GM21447 (cell line): ENCODE results near the gene RALGAPB.
A peak's percentile ranks its signal among the peaks of the same experiment; 100 is the strongest.
"Not testable (repeated sequence)": the region's sequence is repeated elsewhere in the genome, so short reads cannot be mapped to it uniquely, and the experiment has no call there.

Source experiments
- ATAC-seq: cut with Tn5 transposase; IDR thresholded peaks from one replicate; pipeline ENCODE4 v1.9.1; 2021; ENCODE audit not compliant: unreplicated experiment

The RALGAPB gene

DNA sequence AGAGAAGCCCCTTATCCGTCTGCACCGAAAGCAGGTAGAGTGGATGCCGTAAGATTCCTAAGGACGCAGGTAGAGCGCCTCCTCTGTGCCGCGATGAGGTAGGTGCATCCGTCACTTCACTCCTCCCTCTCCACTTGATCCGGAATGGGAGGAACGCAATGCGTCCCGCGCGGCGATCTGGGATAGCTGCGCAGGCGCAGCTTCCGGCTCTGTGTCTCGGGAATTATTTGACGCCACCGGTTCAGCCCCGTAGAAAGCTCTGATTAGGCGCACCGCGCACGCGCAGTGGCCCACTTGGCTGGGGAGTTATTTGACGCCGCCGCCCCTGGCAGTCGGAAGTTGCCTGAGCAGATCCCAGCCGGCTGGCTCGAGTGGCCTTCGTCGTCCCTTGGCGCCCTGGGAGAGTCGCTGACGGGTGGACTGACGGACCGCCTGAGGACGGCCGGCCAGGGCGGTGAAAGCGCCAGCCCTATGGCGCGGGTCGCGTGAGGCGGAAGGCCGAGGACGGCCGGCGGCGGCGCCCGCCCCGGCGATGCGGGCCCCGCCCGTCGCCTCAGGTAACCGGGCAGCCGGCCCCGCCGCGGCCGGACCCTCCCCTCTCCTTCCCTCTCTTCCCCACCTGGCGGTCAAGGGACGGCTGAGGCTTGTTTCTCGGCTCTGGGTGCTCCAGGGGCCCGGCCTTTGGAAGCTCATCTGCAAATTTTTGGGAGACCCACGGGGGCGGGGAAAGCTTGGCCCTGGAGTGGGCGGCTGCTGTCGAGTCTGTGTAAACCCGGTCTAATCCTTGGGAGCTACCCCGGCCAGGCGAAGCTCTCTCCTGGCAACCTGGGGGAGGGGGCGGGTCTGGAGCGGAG, at the start of gene RALGAPB:
Gene RALGAPB, plus strand, starts transcription at position 331 of the 854 bp plus-strand sequence. CDS start 15,590 bp downstream, outside the sequence.
- ATAC-seq: peak; percentile 87

DNA sequence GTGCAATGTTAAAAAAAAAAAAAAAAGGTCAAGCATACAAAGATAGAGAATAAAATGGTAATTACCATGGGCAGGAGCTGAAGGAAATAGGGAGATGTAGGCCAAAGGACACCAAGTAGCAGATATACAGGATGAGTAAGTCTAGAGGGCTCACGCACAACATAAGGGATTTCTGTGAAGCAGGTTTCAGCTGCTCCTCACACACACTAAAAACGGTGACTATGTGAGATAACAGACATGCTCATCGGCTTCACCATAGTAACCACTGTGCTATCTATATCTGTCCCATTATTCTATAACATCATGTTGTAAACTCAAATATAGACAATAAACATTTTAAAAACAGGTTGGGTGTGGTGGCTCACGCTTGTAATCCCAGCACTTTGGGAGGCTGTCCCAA, 49.1 kb upstream of the RALGAPB start:
- ATAC-seq: no peak

DNA sequence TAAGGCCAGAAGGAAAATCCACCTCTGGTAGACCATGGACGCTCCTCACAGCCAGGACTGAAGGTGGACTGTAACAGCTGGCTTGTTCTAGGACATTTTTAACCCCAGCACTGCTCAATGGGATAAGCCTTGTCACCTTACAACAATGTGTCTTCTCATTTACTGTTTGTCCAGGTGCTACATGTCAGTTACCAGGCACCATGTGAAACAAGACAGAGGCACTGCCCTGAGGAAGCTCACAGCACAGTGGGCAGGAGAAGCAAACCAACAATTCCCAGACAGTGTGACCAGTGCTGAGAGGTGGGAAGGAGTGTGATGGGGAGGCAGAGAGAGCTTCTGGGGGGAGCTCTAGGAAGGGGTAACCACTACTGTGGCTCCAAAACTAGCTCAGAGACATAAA, 48.2 kb upstream of the RALGAPB start:
- no peak for ATAC-seq

DNA sequence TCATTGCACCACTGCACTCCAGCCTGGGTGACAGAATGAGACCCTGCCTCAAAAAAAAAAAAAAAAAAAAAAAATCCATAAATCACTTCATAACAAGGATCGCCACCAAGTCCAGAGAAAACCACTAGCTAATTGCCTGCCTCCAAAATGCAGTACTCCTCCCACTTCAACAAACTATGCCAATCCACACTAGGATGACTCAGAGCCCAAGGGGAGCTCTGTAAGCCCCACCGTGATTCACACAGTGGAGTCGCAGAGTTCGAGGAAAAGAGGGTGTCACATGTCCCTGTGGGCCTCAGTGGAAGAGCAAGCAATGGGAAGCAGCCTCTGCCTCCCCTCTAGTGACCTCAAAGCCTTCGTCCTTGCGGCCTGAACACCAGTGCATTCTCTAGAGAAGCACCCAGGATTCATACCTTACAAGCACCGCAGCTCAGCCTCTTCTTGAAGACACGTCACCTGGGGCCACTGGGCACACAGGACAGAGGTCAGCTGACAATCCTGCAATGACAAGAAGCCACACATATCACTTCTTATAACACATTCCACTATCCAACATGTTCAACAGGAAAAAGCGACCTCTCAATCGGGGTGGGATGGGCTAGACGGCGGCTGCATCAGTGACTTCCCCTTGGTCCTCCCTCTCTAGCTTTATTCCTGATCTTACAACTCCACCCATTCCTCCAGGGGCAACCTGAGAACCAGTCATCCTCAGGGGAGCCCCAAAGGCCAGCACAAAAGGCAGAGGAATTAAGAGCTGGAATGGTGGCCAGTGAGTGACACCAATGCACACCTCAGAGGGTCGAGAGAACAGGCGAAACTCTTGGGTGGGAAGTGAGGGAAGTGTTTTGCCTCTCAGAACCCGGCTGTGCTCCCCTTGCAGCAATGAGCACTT, 46.4 kb upstream of the RALGAPB start:
- no peak for ATAC-seq

DNA sequence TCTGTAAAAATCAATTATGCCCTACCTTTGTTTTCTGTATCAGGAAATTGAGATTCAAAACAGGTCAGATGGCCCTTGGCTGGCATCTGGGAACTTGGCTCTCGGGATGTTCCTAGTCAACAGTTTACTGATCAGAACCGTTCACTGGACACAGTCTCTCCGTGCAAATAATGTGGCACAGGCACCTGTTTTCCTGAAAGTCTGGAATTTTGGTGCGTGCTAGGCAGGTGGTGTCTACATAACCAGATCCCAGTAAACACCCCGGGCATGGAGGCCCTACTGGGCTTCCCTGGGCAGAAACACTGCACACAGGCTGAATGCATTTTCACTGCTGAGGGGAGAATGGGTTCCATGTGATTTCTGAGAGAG, 45.0 kb upstream of the RALGAPB start:
- ATAC-seq: no peak

DNA sequence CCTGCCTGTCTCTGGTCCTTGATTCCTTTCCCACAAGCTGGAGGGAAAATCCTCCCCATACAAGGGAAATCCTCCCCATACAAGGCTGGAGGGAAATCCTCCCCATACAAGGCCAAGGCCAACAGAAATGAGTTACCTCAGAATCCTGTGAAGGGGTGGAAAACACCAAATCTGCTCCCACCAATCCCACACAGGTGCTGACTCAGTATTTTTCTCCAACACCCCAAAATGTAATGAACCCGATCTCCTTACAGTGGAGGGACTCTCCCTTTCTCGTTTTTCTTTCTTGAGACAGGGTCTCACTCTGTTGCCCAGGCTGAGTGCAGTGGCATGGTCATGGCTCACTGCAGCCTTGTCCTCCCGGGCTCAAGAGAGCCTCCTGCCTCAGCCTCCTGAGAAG, 43.8 kb upstream of the RALGAPB start:
- no peak for ATAC-seq

DNA sequence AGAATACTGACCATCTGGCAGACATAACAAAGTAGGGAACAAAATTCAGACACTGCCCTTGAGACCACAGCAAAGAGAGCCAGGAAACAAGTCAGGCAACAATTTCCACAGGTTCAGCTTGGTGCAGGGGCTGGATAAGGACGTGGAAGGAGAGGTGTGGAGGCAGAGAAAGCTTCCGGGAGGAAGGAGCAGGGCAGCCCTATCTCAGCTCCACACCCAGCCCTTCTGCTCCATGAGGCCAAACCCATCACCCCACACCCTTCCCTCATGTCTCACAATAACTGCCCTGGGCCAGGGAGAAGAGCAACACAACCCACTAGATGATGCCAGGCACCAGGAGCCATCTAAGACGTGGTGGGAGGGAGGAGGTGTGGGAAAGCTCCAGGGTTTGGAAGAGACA, 43.3 kb upstream of the RALGAPB start:
- ATAC-seq: no peak

DNA sequence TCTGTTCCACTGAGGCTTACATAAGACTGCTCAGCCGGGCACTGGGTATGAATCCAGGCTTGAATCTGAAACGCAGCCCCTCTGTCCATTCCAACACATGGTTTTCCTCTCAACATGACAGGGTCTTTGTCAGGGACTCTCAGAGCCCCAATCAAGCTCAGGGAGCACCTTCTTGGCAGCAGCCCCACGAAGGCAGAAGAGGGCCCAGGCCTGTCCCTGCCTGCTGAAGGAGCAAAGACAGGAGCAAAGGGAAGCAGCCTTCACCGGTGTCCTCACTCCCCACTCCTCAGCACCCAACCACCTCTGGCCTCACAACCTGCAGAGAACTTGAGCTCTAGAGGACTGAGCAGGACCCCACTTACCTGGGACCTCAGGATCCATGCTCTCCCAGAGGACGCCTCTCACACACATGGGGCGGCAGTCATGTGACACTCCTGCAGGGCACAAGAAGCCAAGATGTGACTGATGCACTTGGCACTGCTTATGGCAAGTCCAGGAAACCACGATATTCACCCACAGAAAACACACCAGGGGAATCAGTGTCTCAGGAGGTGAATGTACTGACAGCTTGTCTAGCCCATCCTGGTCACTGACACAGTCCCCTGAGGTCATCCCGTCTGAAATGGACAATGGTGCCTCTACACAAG, 41.8 kb upstream of the RALGAPB start:
- ATAC-seq: no peak

DNA sequence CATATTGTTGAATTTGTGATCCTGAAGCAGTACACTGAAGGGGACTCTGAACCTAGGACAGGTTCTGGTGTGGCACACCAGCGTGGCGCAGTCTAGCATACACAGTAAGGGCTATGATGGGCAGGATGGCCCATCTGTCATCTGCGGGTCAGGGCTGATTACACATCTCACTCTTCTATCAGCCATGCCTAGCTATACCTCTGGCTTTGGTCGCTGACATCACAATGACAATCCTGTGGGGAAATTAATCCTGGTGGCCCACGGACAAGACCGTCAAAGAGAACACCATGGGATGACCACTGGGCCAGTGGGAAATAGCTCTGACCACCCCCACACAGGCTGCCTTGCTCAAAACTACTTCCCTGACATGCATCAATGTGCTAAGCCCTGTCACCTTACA, 40.4 kb upstream of the RALGAPB start:
- ATAC-seq: no peak

DNA sequence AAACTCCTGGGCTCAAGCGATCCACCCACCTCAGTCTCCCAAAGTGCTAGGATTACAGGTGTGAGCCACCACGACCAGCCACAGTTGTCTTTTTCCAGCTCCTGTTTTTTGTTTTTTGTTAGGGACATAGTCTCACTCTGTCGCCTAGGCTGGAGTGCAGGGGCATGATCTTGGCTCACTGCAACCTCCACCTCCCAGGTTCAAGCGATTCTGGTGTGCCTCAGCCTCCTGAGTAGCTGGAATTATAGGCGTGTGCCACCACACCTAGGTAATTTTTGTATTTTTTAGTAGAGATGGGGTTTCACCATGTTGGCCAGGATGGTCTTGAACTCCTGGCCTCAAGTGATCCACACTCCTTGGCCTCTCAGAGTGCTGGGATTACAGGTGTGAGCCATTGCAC, 39.8 kb upstream of the RALGAPB start:
- ATAC-seq: not testable (repeated sequence)

DNA sequence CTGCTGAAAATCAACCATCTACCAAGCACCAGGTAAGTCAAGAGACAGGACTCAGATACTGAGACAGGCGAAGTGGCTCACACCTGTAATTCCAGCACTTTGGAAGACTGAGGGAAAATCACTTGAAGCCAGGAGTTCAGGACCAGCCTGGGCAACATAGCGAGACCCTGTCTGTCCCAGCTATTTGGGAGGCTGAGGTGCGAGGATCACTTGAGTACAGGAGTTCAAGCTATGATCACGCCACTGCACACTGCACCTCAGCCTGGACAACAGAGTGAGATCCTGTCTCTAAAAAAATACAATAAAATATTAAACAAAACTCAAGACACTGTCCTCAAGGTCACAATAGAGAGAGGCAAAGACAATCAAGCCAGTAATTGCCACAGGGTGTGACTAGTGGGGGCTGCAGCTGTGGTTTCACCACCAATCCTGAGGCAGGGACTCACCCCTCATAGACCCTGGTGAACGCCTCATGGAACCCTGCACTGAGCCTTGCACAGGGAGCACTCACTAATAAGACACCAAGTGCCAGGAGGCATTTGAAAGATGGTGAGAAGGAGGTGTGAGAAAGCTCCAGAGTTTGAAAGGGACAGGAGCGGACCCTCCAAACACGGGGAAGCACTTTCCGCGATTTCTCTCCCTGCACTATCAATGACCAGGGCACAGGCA, 39.2 kb upstream of the RALGAPB start:
- ATAC-seq: no peak

DNA sequence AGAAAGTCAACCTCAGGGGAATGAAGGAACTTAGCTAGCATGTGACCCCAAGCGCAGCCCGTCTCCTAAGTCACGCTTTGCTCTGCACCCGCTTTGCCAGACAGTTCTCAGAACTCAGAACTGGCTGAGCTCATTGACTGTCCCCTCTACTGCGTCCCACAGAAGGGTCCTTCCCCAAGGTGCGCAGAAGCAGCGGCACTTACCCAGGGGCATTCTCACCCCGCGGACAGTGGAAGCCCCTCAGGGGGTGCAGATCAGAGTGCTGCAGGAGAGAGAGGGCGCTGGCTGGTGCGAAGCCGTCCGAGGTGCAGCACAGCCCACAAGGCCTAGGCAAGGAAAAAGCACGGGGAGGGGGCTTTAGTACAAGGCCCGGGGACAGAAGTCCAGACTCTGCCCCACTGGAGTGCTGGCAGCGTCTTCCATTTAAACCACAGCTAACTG, 38.3 kb upstream of the RALGAPB start:
- no peak for ATAC-seq

DNA sequence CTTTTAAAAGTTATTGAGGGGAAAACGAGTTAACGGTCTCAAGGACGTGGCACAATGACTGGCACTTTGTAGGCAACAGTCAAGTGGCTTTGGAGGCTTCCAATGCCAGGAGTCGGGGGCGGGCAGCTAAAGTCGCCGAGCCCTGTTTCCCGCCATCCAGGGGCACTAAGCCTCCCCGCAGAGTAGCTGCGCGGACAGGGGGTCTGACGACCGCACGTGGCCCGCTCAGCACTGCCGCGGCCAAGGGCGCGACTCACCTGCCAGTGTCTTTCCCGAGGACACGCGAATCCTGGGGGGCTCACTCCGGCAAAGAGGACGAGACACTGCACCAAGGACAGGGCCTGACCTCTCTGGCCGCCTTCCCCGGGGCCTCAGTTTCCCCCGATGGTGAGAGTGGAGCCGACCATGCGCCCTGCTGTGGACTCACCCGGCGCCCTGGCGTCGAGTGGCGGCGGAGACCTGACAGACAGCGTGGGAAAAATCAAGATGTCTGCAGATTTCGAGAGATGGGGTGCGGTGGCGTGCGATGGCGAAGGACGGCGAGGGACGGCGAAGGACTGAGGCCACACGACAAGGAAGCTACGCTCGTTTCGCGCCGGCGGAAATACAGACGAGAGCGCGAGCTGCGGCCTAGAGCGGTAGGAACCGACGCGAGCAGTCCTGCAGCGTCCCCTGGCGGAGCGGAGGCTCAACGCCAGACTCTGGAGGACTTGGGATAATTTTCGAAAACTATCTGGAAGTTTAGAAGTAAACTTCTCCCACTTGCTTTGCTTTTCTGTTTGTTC, 37.7 kb upstream of the RALGAPB start, which contains the start of gene SNHG17:
Gene SNHG17, minus strand, starts transcription at position 559 of the 785 bp plus-strand sequence.
- ATAC-seq: peak; percentile 48

DNA sequence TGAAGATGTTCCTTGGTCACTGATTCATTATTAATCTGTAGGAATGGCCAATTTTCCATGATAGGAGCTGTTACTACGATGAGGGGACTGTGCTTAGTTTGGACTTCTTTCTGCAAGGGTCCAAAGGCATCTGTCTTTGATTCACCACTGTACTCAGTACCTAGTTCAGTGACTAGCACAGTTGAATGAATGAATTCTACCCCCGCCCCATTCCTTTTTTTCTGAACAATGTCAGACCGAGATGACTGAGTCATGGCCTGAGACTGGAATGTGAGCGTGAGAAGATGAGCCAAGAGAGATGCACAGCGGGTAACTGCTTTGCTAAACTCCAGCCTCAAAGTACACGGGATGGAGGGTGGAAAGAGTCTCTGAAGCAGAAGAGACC, 37.1 kb upstream of the RALGAPB start:
- no peak for ATAC-seq

DNA sequence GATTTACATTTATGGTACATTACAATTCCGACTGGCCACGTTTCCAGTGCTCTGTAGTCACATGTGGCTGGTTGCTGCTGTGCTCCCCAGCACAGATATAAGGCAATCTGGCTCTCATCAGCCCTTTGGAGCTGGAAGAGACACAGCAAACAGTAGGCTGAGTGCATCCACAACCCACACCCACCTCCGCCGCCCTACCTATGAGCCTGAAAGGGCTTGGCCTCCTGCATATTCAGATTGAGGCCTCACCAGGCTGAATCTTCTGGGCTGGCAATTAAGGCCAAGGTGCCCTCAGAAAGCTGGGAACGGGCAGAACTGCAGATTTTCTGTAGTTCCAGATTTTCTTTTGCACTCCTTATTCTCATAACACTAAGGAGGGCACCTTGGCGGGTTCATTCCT, 34.8 kb upstream of the RALGAPB start:
- ATAC-seq: no peak

DNA sequence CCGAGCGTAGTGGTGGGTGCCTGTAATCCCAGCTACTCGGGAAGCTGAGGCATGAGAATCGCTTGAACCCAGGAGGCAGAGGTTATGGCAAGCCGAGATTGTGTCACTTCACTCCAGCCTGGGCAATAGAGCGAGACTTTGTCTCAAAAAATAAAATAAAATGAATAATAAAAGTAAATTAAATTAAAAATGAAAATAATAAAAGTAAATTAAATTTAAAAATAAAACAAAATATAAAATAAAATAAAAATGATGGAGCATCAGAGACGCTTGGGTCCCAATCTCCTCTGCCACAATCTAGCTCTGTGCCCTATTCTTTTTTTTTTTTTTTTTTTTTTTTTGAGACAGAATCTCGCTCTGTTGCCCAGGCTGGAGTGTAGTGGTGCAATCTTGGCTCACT, 31.5 kb upstream of the RALGAPB start:
- ATAC-seq: not testable (repeated sequence)

DNA sequence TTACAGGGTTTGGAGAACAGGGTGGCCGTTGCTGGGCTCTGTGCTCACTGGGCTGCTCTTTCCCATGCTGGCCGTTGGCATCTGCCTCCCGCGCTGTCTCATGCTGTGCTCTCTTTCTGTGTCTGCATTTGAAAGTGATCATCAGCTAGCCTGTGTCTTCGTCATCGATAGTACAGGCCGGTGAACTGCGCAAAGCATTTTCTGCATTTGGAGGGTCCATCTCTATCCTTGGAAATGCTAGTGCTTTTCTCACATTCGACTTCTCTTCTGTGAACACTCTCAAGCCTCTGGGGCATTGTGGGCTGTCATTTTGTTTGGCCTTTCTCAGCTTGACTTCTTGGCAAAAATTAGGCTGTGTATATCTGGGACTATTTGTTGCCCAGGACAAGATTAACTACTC, 30.7 kb upstream of the RALGAPB start:
- ATAC-seq: no peak

DNA sequence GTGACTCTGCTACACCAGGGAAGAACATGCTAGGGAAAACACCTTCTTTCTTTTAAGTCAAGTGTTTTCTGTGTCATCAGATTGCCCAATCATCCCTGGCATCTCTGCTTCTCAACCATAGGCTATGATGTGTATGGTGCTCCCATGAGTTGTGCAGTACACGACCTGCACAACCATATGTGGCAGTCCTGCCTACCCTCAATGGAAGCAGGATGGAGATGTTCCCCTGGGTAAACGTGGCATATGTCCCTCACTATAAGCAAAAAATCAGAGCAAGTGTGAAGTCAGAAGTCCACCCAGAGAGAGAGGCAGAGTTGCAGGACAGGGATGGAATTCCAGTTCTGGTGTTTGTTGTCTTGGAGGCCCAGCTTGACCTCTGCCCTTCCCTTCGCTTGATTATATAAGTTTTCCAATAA, 27.3 kb upstream of the RALGAPB start:
- no peak for ATAC-seq

DNA sequence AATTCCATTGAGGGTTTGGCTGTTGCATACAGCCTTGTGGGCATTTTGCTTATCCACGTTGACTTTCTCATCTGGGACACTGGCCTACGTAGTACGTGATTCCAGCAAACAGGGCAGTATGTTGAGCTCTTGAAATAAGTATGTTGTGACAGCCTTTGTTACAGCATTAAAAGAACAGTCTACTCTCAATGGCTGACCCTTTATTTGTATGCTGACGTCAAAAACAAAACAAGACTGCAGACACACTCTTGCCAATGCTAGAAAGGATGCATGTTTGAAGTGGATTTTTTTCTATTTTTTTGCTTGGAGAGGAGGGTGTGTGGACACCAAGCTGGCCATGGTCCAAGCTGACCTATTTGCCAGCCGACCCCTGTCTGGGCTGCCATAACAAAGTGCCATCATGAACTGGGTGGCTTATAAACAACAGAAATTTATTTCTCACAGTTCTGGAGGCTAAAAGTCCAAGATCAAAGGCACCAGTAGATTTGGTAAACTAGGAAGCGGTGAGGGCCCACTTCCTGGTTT, 26.7 kb upstream of the RALGAPB start:
- no peak for ATAC-seq
